ENCODE results near the gene SLAMF8. TPM values are rescaled to one million over a fixed set of nuclear protein-coding genes. Genes with fewer than 3 reads are reported as not detected.
A peak's percentile ranks its signal among the peaks of the same experiment; 100 is the strongest.

The SLAMF8 gene
- polyA plus RNA-seq, 3 donors: 0.61 to 1.4 (median 0.78) TPM

- peak in 2 of 3 donors; percentile 61 to 71 for DNase-seq (ENCODE audit: low read depth in 3 of 3, low spot score in 2 of 3)
Measured at GRCh38 chr1:159867664-159868026, 41.0 kb downstream of the SLAMF8 start.

- DNase-seq (ENCODE audit: low read depth in 3 of 3, low spot score in 2 of 3): no peak
Measured at GRCh38 chr1:159868766-159869165, 42.1 kb downstream of the SLAMF8 start.

- no peak for DNase-seq (ENCODE audit: low read depth in 3 of 3, low spot score in 2 of 3)
Measured at GRCh38 chr1:159869173-159869572, 42.5 kb downstream of the SLAMF8 start.

GRCh38 chr1:159869607-159870006 is 42.9 kb downstream of the SLAMF8 start:
- no peak for DNase-seq (ENCODE audit: low read depth in 3 of 3, low spot score in 2 of 3)

- no peak for DNase-seq (ENCODE audit: low read depth in 3 of 3, low spot score in 2 of 3)
Measured at GRCh38 chr1:159870704-159871103, 44.0 kb downstream of the SLAMF8 start.

- no peak for DNase-seq (ENCODE audit: low read depth in 3 of 3, low spot score in 2 of 3)
Measured at GRCh38 chr1:159872891-159873290, 46.2 kb downstream of the SLAMF8 start.

GRCh38 chr1:159873530-159874143 is 47.0 kb downstream of the SLAMF8 start:
- DNase-seq (ENCODE audit: low read depth in 3 of 3, low spot score in 2 of 3): no peak

- no peak for DNase-seq (ENCODE audit: low read depth in 3 of 3, low spot score in 2 of 3)
Measured at GRCh38 chr1:159877695-159878444, 51.2 kb downstream of the SLAMF8 start.

GRCh38 chr1:159879136-159879535 is 52.5 kb downstream of the SLAMF8 start:
- no peak for DNase-seq (ENCODE audit: low read depth in 3 of 3, low spot score in 2 of 3)

- no peak for DNase-seq (ENCODE audit: low read depth in 3 of 3, low spot score in 2 of 3)
Measured at GRCh38 chr1:159879977-159880376, 53.3 kb downstream of the SLAMF8 start.

GRCh38 chr1:159880430-159880829 is 53.8 kb downstream of the SLAMF8 start:
- no peak for DNase-seq (ENCODE audit: low read depth in 3 of 3, low spot score in 2 of 3)

GRCh38 chr1:159881622-159882526 is 55.2 kb downstream of the SLAMF8 start:
- DNase-seq (ENCODE audit: low read depth in 3 of 3, low spot score in 2 of 3): no peak

GRCh38 chr1:159882527-159882862 is 55.8 kb downstream of the SLAMF8 start:
- no peak for DNase-seq (ENCODE audit: low read depth in 3 of 3, low spot score in 2 of 3)

- DNase-seq (ENCODE audit: low read depth in 3 of 3, low spot score in 2 of 3): no peak
Measured at GRCh38 chr1:159883134-159883533, 56.5 kb downstream of the SLAMF8 start.

- no peak for DNase-seq (ENCODE audit: low read depth in 3 of 3, low spot score in 2 of 3)
Measured at GRCh38 chr1:159884296-159884695, 57.6 kb downstream of the SLAMF8 start.

Other genes with a start within 250 kb of the SLAMF8 start
- gene APCS, start 239.0 kb upstream of the SLAMF8 start, polyA plus RNA-seq (ENCODE audit: insufficient read length in 3 of 3): not detected
- not detected for gene CRP, start 112.3 kb upstream of the SLAMF8 start, polyA plus RNA-seq (ENCODE audit: insufficient read length in 3 of 3)
- gene DUSP23, start 45.9 kb upstream of the SLAMF8 start, polyA plus RNA-seq (ENCODE audit: insufficient read length in 3 of 3): 10 to 100 TPM; 22.8 to 29.0 (median 23.6) TPM
- gene FCRL6, start 24.5 kb upstream of the SLAMF8 start, polyA plus RNA-seq (ENCODE audit: insufficient read length in 3 of 3): under 1 TPM; 0.08 to 0.65 (median 0.36) TPM
- gene VSIG8, start 35.8 kb downstream of the SLAMF8 start, polyA plus RNA-seq (ENCODE audit: insufficient read length in 3 of 3): under 1 TPM; 0.36 to 0.93 (median 0.42) TPM
- gene CFAP45, start 73.3 kb downstream of the SLAMF8 start, polyA plus RNA-seq (ENCODE audit: insufficient read length in 3 of 3): 1 to 10 TPM; 3.2 to 4.1 (median 4.1) TPM
- gene TAGLN2, start 98.6 kb downstream of the SLAMF8 start, polyA plus RNA-seq (ENCODE audit: insufficient read length in 3 of 3): 100 to 1,000 TPM; 116 to 148 (median 133) TPM
- gene IGSF9, start 118.7 kb downstream of the SLAMF8 start, polyA plus RNA-seq (ENCODE audit: insufficient read length in 3 of 3): 10 to 100 TPM; 10.7 to 11.6 (median 11.5) TPM
- not detected for gene SLAMF9, start 127.4 kb downstream of the SLAMF8 start, polyA plus RNA-seq (ENCODE audit: insufficient read length in 3 of 3)
- 10 to 100 TPM; 11.5 to 12.2 (median 11.9) TPM for gene PIGM, start 205.1 kb downstream of the SLAMF8 start, polyA plus RNA-seq (ENCODE audit: insufficient read length in 3 of 3)
- 10 to 100 TPM; 28.0 to 33.3 (median 29.1) TPM for gene KCNJ10, start 243.3 kb downstream of the SLAMF8 start, polyA plus RNA-seq (ENCODE audit: insufficient read length in 3 of 3)